ENCODE data around the gene DBF4.

GRCh38 chr7:87853237-87853864 is 22.9 kb upstream of the DBF4 start:
- TF ChIP-seq, protein P1, sequence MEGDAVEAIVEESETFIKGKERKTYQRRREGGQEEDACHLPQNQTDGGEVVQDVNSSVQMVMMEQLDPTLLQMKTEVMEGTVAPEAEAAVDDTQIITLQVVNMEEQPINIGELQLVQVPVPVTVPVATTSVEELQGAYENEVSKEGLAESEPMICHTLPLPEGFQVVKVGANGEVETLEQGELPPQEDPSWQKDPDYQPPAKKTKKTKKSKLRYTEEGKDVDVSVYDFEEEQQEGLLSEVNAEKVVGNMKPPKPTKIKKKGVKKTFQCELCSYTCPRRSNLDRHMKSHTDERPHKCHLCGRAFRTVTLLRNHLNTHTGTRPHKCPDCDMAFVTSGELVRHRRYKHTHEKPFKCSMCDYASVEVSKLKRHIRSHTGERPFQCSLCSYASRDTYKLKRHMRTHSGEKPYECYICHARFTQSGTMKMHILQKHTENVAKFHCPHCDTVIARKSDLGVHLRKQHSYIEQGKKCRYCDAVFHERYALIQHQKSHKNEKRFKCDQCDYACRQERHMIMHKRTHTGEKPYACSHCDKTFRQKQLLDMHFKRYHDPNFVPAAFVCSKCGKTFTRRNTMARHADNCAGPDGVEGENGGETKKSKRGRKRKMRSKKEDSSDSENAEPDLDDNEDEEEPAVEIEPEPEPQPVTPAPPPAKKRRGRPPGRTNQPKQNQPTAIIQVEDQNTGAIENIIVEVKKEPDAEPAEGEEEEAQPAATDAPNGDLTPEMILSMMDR (IDR thresholded peaks at IDR 0.05), result no peak
- TF ChIP-seq POLR2A (IDR thresholded peaks at IDR 0.05), result no peak
